K562 (cell line): ENCODE results near the gene TRMT2A. TPM values are rescaled to one million over a fixed set of nuclear protein-coding genes. Genes with fewer than 3 reads are reported as not detected.

Source experiments
- CHD2 ChIP-seq: IDR thresholded peaks from 2 replicates; pipeline ENCODE4 v1.6.1; 2011; ENCODE audit warnings: low read depth, low read length
- ETV5 ChIP-seq: sonication (generic); formaldehyde crosslinking; IDR thresholded peaks from 2 replicates; pipeline ENCODE4 v1.4.0; 2020; ENCODE audit warnings: low read depth, mild to moderate bottlenecking, missing genetic modification reagents
- GABPB1 ChIP-seq: sonication (generic); formaldehyde crosslinking; IDR thresholded peaks from 2 replicates; pipeline ENCODE4 v1.8.0; 2022; ENCODE audit warnings: mild to moderate bottlenecking, missing genetic modification reagents
- HMGXB4 ChIP-seq: sonication (generic); formaldehyde crosslinking; IDR thresholded peaks from 2 replicates; pipeline ENCODE4 v1.8.1; 2023; ENCODE audit warnings: mild to moderate bottlenecking, missing genetic modification reagents
- IRF1 ChIP-seq: sonication (generic); formaldehyde crosslinking; IDR thresholded peaks from 2 replicates; pipeline ENCODE4 v1.8.0; 2022; ENCODE audit warnings: missing genetic modification reagents, mild to moderate bottlenecking, borderline replicate concordance
- IRF9 ChIP-seq: fragments of 450-650 bp; IDR thresholded peaks from 2 replicates; pipeline ENCODE4 v1.6.1; 2016; ENCODE audit warnings: missing biosample characterization, missing genetic modification characterization
- MGA ChIP-seq: fragments of 450-650 bp; IDR thresholded peaks from 2 replicates; pipeline ENCODE4 v1.6.1; 2016; ENCODE audit warnings: mild to moderate bottlenecking, moderate library complexity
- MTF1 ChIP-seq: fragments of 250-450 bp; sonication (Bioruptor Pico); IDR thresholded peaks from 2 replicates; pipeline ENCODE4 v1.9.0; 2021; ENCODE audit warnings: moderate library complexity, mild to moderate bottlenecking, inconsistent platforms, borderline replicate concordance
- POLR2A ChIP-seq: fragments of 450-650 bp; conservative IDR thresholded peaks from 2 replicates; pipeline ENCODE4 v1.6.1; 2016
- RBFOX2 ChIP-seq: fragments of 200-400 bp; formaldehyde crosslinking; IDR thresholded peaks from 2 replicates; pipeline ENCODE4 v1.6.1; 2017; ENCODE audit warnings: low read depth, mild to moderate bottlenecking, low read length, moderate library complexity
- SP2 ChIP-seq: IDR thresholded peaks from 2 replicates; pipeline ENCODE4 v1.6.1; 2011; ENCODE audit warnings: mild to moderate bottlenecking, low read depth, low read length, moderate library complexity; ENCODE audit not compliant: poor library complexity, severe bottlenecking; ENCODE audit errors: extremely low read depth
- ZEB2 ChIP-seq: fragments of 450-650 bp; IDR thresholded peaks from 2 replicates; pipeline ENCODE4 v1.6.1; 2016
- polyA plus RNA-seq, 8 experiments: library from polyadenylated mRNA; depleted of rRNA in 4 of 8; stranded (reverse) in 5 of 8; unstranded in 3 of 8; fragments of >200 nt; fragmentation: Nextera tagmentation in 2 of 8; fragmentation: Illumina TruSeq in 1 of 8; extraction: Ambion mirVana in 2 of 8; extraction: Trizol in 1 of 8; gene quantifications; 2 replicates each; pipeline versions ENCODE4 v1.2.1 to v1.2.3, GENCODE V29; 2011 to 2014; ENCODE audit warnings: inconsistent platforms in 1 of 8, missing spikeins in 1 of 8
- total RNA-seq, 7 experiments: library from RNA; depleted of rRNA in 6 of 7; stranded (reverse); fragments of >200 nt in 6 of 7; fragmentation: Illumina TruSeq in 2 of 7; extraction: Trizol in 2 of 7; gene quantifications; 2 replicates each; pipeline versions ENCODE4 v1.2.1 to v1.2.3, GENCODE V29; 2011 to 2021; ENCODE audit warnings: low replicate concordance in 1 of 7

The TRMT2A gene
- total and polyA plus RNA-seq, 9 of the 15 experiments (the other 6 are each of a cell fraction or from before 2014, with no cell fraction given), result 1.6 to 265 (median 140) TPM

- TF ChIP-seq MGA, result no peak
- no peak for TF ChIP-seq HMGXB4 (CRISPR knock-in tag)
- 0 out of 2 replicates have a peak, but pooled peaks have one; percentile 15 for TF ChIP-seq IRF9 (tag)
- TF ChIP-seq RBFOX2, result peak; percentile 67
- TF ChIP-seq MTF1 (CRISPR knock-in tag), result no peak
- TF ChIP-seq POLR2A, result peak; percentile 62
- no peak for TF ChIP-seq GABPB1 (CRISPR knock-in tag)
- 0 out of 2 replicates have a peak, but pooled peaks have one; percentile 27 for TF ChIP-seq CHD2
- TF ChIP-seq IRF1, result no peak
- no peak for TF ChIP-seq ETV5 (CRISPR knock-in tag)
- TF ChIP-seq SP2, result no peak
- TF ChIP-seq ZEB2, result no peak
Observed at GRCh38 chr22:20124083-20124787, 7.2 kb upstream of the TRMT2A start (continued).
